Liver (tissue), 9 donors: ENCODE measurements around the gene SYNPO2. TPM values are rescaled to one million over a fixed set of nuclear protein-coding genes. Genes with fewer than 3 reads are reported as not detected.

Source experiments
- DNase-seq: peaks from one replicate; pipeline ENCODE4 v3.0.0-alpha.2; 2017; ENCODE audit warnings: low spot score
- H3K27ac ChIP-seq, 2 donors: one replicate each; pipeline ENCODE4 v1.7.0; 2013; ENCODE audit warnings: inconsistent platforms in 2 of 2, low read length in 2 of 2, control low read depth in 1 of 2, low read depth in 1 of 2, mild to moderate bottlenecking in 1 of 2
- H3K27me3 ChIP-seq, 4 donors: one replicate each; pipeline versions ENCODE4 v1.6.1 to v1.7.0; 2013; ENCODE audit warnings: low read length in 3 of 4, inconsistent platforms in 1 of 4, mild to moderate bottlenecking in 1 of 4, moderate library complexity in 1 of 4; ENCODE audit not compliant: control insufficient read depth in 4 of 4, insufficient read depth in 4 of 4
- H3K36me3 ChIP-seq, 4 donors: one replicate each; pipeline versions ENCODE4 v1.6.1 to v1.7.0; 2013; ENCODE audit warnings: low read length in 3 of 4, mild to moderate bottlenecking in 3 of 4, low read depth in 1 of 4, moderate library complexity in 1 of 4; ENCODE audit not compliant: control insufficient read depth in 4 of 4, insufficient read depth in 3 of 4
- H3K4me1 ChIP-seq, 4 donors: one replicate each; pipeline versions ENCODE4 v1.6.1 to v1.7.0; 2013; ENCODE audit warnings: low read length in 3 of 4, mild to moderate bottlenecking in 3 of 4, moderate library complexity in 1 of 4; ENCODE audit not compliant: control insufficient read depth in 4 of 4, insufficient read depth in 4 of 4
- H3K4me3 ChIP-seq, 3 donors: one replicate each; pipeline versions ENCODE4 v1.6.1 to v1.7.0; 2013; ENCODE audit warnings: low read length in 3 of 3, control low read depth in 1 of 3, low read depth in 1 of 3, mild to moderate bottlenecking in 1 of 3
- H3K9ac ChIP-seq, 2 donors: one replicate each; pipeline ENCODE4 v1.7.0; 2013; ENCODE audit warnings: low read length in 2 of 2, mild to moderate bottlenecking in 2 of 2, moderate library complexity in 2 of 2, control low read depth in 1 of 2, low read depth in 1 of 2
- H3K9me3 ChIP-seq, 4 donors: one replicate each; pipeline versions ENCODE4 v1.6.1 to v1.7.0; 2013; ENCODE audit warnings: low read length in 3 of 4; ENCODE audit not compliant: control insufficient read depth in 4 of 4
- CTCF ChIP-seq: fragments of 150-350 bp; IDR thresholded peaks from 2 replicates; pipeline ENCODE4 v1.5.1; 2017; ENCODE audit warnings: improper control_type of control experiment, low read depth, low read length; ENCODE audit not compliant: missing input control
- EGR1 ChIP-seq, 2 donors: IDR thresholded peaks; 2 replicates each; pipeline ENCODE4 v1.6.1; 2016 to 2018; ENCODE audit warnings: antibody characterized with exemption in 2 of 2, low read depth in 2 of 2
- FOXA1 ChIP-seq: IDR thresholded peaks from 2 replicates; pipeline ENCODE4 v1.6.1; 2016; ENCODE audit warnings: antibody characterized with exemption
- FOXA2 ChIP-seq: IDR thresholded peaks from 2 replicates; pipeline ENCODE4 v1.6.1; 2016; ENCODE audit warnings: antibody characterized with exemption
- GABPA ChIP-seq, 2 donors: IDR thresholded peaks in 1 of 2; conservative IDR thresholded peaks in 1 of 2; 2 replicates each; pipeline ENCODE4 v1.6.1; 2016; ENCODE audit warnings: antibody characterized with exemption in 2 of 2, mild to moderate bottlenecking in 1 of 2, moderate library complexity in 1 of 2
- JUND ChIP-seq, 2 donors: IDR thresholded peaks; 2 replicates each; pipeline ENCODE4 v1.6.1; 2016; ENCODE audit warnings: antibody characterized with exemption in 2 of 2
- MAX ChIP-seq: IDR thresholded peaks from 2 replicates; pipeline ENCODE4 v1.6.1; 2016; ENCODE audit warnings: antibody characterized with exemption
- RAD21 ChIP-seq, 2 donors: IDR thresholded peaks; 2 replicates each; pipeline ENCODE4 v1.6.1; 2016; ENCODE audit warnings: antibody characterized with exemption in 2 of 2, mild to moderate bottlenecking in 2 of 2
- RXRA ChIP-seq, 2 donors: IDR thresholded peaks; 2 replicates each; pipeline ENCODE4 v1.6.1; 2017 to 2018; ENCODE audit warnings: antibody characterized with exemption in 2 of 2, mild to moderate bottlenecking in 1 of 2
- SP1 ChIP-seq: IDR thresholded peaks from 2 replicates; pipeline ENCODE4 v1.6.1; 2018; ENCODE audit warnings: antibody characterized with exemption, mild to moderate bottlenecking
- YY1 ChIP-seq: IDR thresholded peaks from 2 replicates; pipeline ENCODE4 v1.6.1; 2016; ENCODE audit warnings: antibody characterized with exemption, mild to moderate bottlenecking
- ZBTB33 ChIP-seq: IDR thresholded peaks from 2 replicates; pipeline ENCODE4 v1.6.1; 2016; ENCODE audit warnings: antibody characterized with exemption
- WGBS: extraction: QIAGEN DNeasy Blood & Tissue Kit; methylation state at CpG from one replicate; pipeline ENCODE4 v1.1.7; 2013; 5-methylcytosine and 5-hydroxymethylcytosine counted together
- polyA plus RNA-seq, 2 donors: library from polyadenylated mRNA; stranded (reverse) in 1 of 2; unstranded in 1 of 2; fragments of 200-250 nt in 1 of 2; fragments of >200 nt in 1 of 2; fragmentation: Nextera tagmentation in 1 of 2; extraction: Ambion mirVana in 1 of 2; gene quantifications; one replicate each; pipeline versions ENCODE4 v1.2.1 to v1.2.3, GENCODE V29; 2013 to 2015
- total RNA-seq, 2 donors: library from RNA; depleted of rRNA; stranded (reverse); fragments of >200 nt; gene quantifications; one replicate each; pipeline ENCODE4 v1.2.3, GENCODE V29; 2014
- donor health status: healthy.
- donor health status: healthy.
- donor health status: healthy.
- donor health status: healthy.
- donor health status: healthy.

The SYNPO2 gene
- total and polyA plus RNA-seq, 4 donors = 2.4 to 10.9 (median 3.4) TPM

- Histone ChIP-seq H3K4me1 (peaks cover 0 to 15% (median 11%) of the 10 kb centered on the region in 4 donors), H3K4me3 (no peak overlapping the region), H3K36me3 (no peaks in the 10 kb centered on the region), H3K27ac (no peak overlapping the region), H3K9ac (no peak overlapping the region), H3K9me3 (no peaks in the 10 kb centered on the region), H3K27me3 (no peaks in the 10 kb centered on the region)
- no peak for TF ChIP-seq FOXA2
- no peak for TF ChIP-seq RXRA (IDR thresholded peaks at IDR 0.05)
- TF ChIP-seq GABPA (IDR thresholded peaks at IDR 0.05 in 1 of 2, conservative IDR thresholded peaks at IDR 0.05 in 1 of 2) = no peak
- TF ChIP-seq YY1 = no peak
- TF ChIP-seq SP1 = no peak
- TF ChIP-seq RAD21 (IDR thresholded peaks at IDR 0.05) = no peak
- no peak for TF ChIP-seq MAX
- TF ChIP-seq CTCF = no peak
- no peak for TF ChIP-seq ZBTB33
- DNase-seq = no peak
- WGBS = 89% methylated on average over 1 of the region's 1 CpG
Observed at GRCh38 chr4:119039160-119039559, 150.5 kb downstream of the SYNPO2 start.

GRCh38 chr4:119039779-119040178, 151.1 kb downstream of the SYNPO2 start:
- DNase-seq = no peak
- no peaks in the 10 kb centered on the region for H3K27me3 ChIP-seq
- H3K4me3 ChIP-seq = no peak overlapping the region
- no peak overlapping the region for H3K27ac ChIP-seq
- no peaks in the 10 kb centered on the region for H3K9me3 ChIP-seq
- no peaks in the 10 kb centered on the region for H3K36me3 ChIP-seq
- no peak overlapping the region for H3K9ac ChIP-seq
- no peak for TF ChIP-seq RXRA (IDR thresholded peaks at IDR 0.05)
- no peak for TF ChIP-seq CTCF
- H3K4me1 ChIP-seq = peaks cover 0 to 15% (median 11%) of the 10 kb centered on the region in 4 donors
- WGBS = 84% methylated on average over 4 of the region's 4 CpGs

GRCh38 chr4:119040261-119040660, 151.6 kb downstream of the SYNPO2 start:
- Histone ChIP-seq H3K27me3 (no peaks in the 10 kb centered on the region), H3K4me1 (peaks cover 0 to 15% (median 11%) of the 10 kb centered on the region in 4 donors), H3K9me3 (no peaks in the 10 kb centered on the region), H3K27ac (peak overlapping the region in 1 of 2 donors; percentile 38), H3K4me3 (no peak overlapping the region), H3K36me3 (no peaks in the 10 kb centered on the region), H3K9ac (no peak overlapping the region)
- WGBS = 77% methylated on average over 3 of the region's 3 CpGs
- no peak for DNase-seq
- TF ChIP-seq CTCF = no peak
- TF ChIP-seq JUND (IDR thresholded peaks at IDR 0.05) = no peak
- TF ChIP-seq MAX = no peak
- TF ChIP-seq RXRA (IDR thresholded peaks at IDR 0.05) = no peak
- TF ChIP-seq EGR1 (IDR thresholded peaks at IDR 0.05; ENCODE audit: low read depth in 2 of 2) = no peak
- TF ChIP-seq RAD21 (IDR thresholded peaks at IDR 0.05) = no peak
- no peak for TF ChIP-seq FOXA2
- no peak for TF ChIP-seq FOXA1
